ENCODE measurements around the gene EHMT1. TPM values are rescaled to one million over a fixed set of nuclear protein-coding genes. Genes with fewer than 3 reads are reported as not detected.

EHMT1 gene
- total and polyA plus RNA-seq, 2 donors (not counting 1 experiment from before 2014, with no cell fraction given) = 101 to 394 TPM

GRCh38 chr9:137879566-137880150 is 260.9 kb downstream of the EHMT1 start:
- no peaks in the 10 kb centered on the region for H3K9me3 Mint-ChIP-seq (ENCODE audit: insufficient read depth)
- CTCF ChIA-PET = no interaction called here
- intact Hi-C loops (cut with micrococcal nuclease) = no loop called here
- Histone ChIP-seq H3K4me2 (replicated peaks; ENCODE audit: low read depth, low read length, poor library complexity, severe bottlenecking) (no peak overlapping the region), H3K4me3 (ENCODE audit: control extremely low read depth in 1 of 5, extremely low read depth in 1 of 5, insufficient read depth in 1 of 5, low read depth in 2 of 5, low read length in 4 of 5) (no peak overlapping the region), H3K79me2 (ENCODE audit: control insufficient read depth, insufficient read depth, low read length) (no peaks in the 10 kb centered on the region), H4K20me1 (ENCODE audit: control insufficient read depth, insufficient read depth, low read length, poor library complexity, severe bottlenecking) (no peaks in the 10 kb centered on the region), H3K9ac (ENCODE audit: low read length) (no peak overlapping the region), H3K9me3 (ENCODE audit: control extremely low read depth in 1 of 3, control insufficient read depth in 2 of 3, insufficient read depth in 1 of 3, low read length in 2 of 3) (peaks cover 0 to 32% (median 0%) of the 10 kb centered on the region in 3 donors), H3K27me3 (replicated peaks in 1 of 4; ENCODE audit: control extremely low read depth in 1 of 4, control insufficient read depth in 3 of 4, insufficient read depth in 4 of 4, low read length in 3 of 4) (peaks cover 0 to 26% (median 5%) of the 10 kb centered on the region in 4 experiments), H3K4me1 (ENCODE audit: control insufficient read depth in 2 of 2, insufficient read depth in 2 of 2, low read length in 2 of 2) (peaks cover 0 to 4% of the 10 kb centered on the region in 2 donors), H3K36me3 (replicated peaks in 1 of 2; ENCODE audit: control extremely low read depth in 1 of 2, control insufficient read depth in 1 of 2, extremely low read depth in 1 of 2, insufficient read depth in 2 of 2, low read length in 1 of 2) (no peaks in the 10 kb centered on the region), H3K27ac (ENCODE audit: low read length in 2 of 2) (no peak overlapping the region), H2AFZ (ENCODE audit: insufficient read depth, low read depth, low read length, poor library complexity, severe bottlenecking) (no peak overlapping the region)
- WGBS (ENCODE audit: insufficient coverage) = 97% methylated on average over 6 of the region's 8 CpGs
- ATAC-seq (ENCODE audit: low read depth) (no peak), DNase-seq (no peak)
- peak overlapping the region; percentile 23 for H3K4me3 Mint-ChIP-seq
- no peak for TF ChIP-seq EZH2 (IDR thresholded peaks at IDR 0.05; ENCODE audit: borderline replicate concordance, insufficient read depth, low read depth, low read length, poor library complexity, severe bottlenecking)
- no peak for TF ChIP-seq CTCF (IDR thresholded peaks at IDR 0.05)
- POLR2A ChIA-PET = no interaction called here
- H3K27ac Mint-ChIP-seq = no peak overlapping the region
- peaks cover 3% of the 10 kb centered on the region for H3K4me1 Mint-ChIP-seq
- peaks cover 32% of the 10 kb centered on the region for H3K27me3 Mint-ChIP-seq

- no peaks in the 10 kb centered on the region for H3K36me3 ChIP-seq (replicated peaks in 1 of 2; ENCODE audit: control extremely low read depth in 1 of 2, control insufficient read depth in 1 of 2, extremely low read depth in 1 of 2, insufficient read depth in 2 of 2, low read length in 1 of 2)
- H2AFZ ChIP-seq (ENCODE audit: insufficient read depth, low read depth, low read length, poor library complexity, severe bottlenecking) = no peak overlapping the region
- intact Hi-C loops (cut with micrococcal nuclease) = no loop called here
- peaks cover 3% of the 10 kb centered on the region for H3K4me1 Mint-ChIP-seq
- H4K20me1 ChIP-seq (ENCODE audit: control insufficient read depth, insufficient read depth, low read length, poor library complexity, severe bottlenecking) = no peaks in the 10 kb centered on the region
- no peak overlapping the region for H3K9ac ChIP-seq (ENCODE audit: low read length)
- no peak overlapping the region for H3K27ac ChIP-seq (ENCODE audit: low read length in 2 of 2)
- ATAC-seq (ENCODE audit: low read depth) = no peak
- TF ChIP-seq EZH2 (IDR thresholded peaks at IDR 0.05; ENCODE audit: borderline replicate concordance, insufficient read depth, low read depth, low read length, poor library complexity, severe bottlenecking) = no peak
- TF ChIP-seq CTCF (IDR thresholded peaks at IDR 0.05) = no peak
- no peak overlapping the region for H3K4me3 Mint-ChIP-seq
- H3K4me3 ChIP-seq (ENCODE audit: control extremely low read depth in 1 of 5, extremely low read depth in 1 of 5, insufficient read depth in 1 of 5, low read depth in 2 of 5, low read length in 4 of 5) = no peak overlapping the region
- peaks cover 0 to 25% (median 0%) of the 10 kb centered on the region in 3 donors for H3K9me3 ChIP-seq (ENCODE audit: control extremely low read depth in 1 of 3, control insufficient read depth in 2 of 3, insufficient read depth in 1 of 3, low read length in 2 of 3)
- WGBS (ENCODE audit: insufficient coverage) = 86% methylated on average over 16 of the region's 16 CpGs
- no peaks in the 10 kb centered on the region for H3K9me3 Mint-ChIP-seq (ENCODE audit: insufficient read depth)
- peaks cover 0 to 4% of the 10 kb centered on the region in 2 donors for H3K4me1 ChIP-seq (ENCODE audit: control insufficient read depth in 2 of 2, insufficient read depth in 2 of 2, low read length in 2 of 2)
- POLR2A ChIA-PET = no interaction called here
- H3K27me3 ChIP-seq (replicated peaks in 1 of 4; ENCODE audit: control extremely low read depth in 1 of 4, control insufficient read depth in 3 of 4, insufficient read depth in 4 of 4, low read length in 3 of 4) = peaks cover 0 to 26% (median 5%) of the 10 kb centered on the region in 4 experiments
- no peaks in the 10 kb centered on the region for H3K79me2 ChIP-seq (ENCODE audit: control insufficient read depth, insufficient read depth, low read length)
- CTCF ChIA-PET = no interaction called here
- H3K4me2 ChIP-seq (replicated peaks; ENCODE audit: low read depth, low read length, poor library complexity, severe bottlenecking) = no peak overlapping the region
- no peak for DNase-seq
- peaks cover 32% of the 10 kb centered on the region for H3K27me3 Mint-ChIP-seq
- H3K27ac Mint-ChIP-seq = no peak overlapping the region
These were observed 261.6 kb downstream of the EHMT1 start for GRCh38 chr9:137880160-137880975.
